Measurements from ENCODE around the gene PPP2R2C.

DNA sequence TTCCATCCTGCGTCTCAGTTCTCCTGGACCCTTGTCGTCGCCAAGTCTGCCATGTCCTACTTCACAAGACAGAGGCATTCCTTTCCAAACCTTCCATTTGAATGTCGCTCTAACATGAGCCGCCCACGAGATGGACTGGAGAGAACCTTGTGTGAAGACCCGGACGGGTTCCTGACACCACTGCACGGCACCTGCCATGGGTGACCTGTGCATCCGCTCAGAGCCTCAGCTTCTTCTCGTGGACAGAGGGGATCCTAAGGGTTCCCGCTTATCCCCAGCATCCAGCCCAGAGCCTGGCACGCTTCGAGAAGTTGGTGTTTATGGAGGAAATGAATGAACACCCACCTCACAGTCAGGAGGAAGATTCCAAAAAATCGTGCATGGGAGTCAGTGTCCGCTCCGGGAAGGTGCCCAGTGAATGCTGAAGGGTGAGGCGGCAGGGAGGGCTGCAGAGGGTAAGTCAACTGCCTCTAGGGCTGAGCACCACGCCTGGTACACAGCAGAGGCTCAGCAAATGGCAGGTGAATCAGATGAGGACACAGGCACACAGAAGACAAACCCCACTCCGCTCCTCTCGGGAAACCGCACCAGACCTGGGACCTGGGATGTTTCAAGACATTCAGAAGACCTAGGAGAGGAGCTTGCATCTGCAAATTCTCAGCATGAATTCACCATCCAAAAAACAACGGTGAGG, 150.2 kb downstream of the PPP2R2C start:
- TF ChIP-seq, protein P1, sequence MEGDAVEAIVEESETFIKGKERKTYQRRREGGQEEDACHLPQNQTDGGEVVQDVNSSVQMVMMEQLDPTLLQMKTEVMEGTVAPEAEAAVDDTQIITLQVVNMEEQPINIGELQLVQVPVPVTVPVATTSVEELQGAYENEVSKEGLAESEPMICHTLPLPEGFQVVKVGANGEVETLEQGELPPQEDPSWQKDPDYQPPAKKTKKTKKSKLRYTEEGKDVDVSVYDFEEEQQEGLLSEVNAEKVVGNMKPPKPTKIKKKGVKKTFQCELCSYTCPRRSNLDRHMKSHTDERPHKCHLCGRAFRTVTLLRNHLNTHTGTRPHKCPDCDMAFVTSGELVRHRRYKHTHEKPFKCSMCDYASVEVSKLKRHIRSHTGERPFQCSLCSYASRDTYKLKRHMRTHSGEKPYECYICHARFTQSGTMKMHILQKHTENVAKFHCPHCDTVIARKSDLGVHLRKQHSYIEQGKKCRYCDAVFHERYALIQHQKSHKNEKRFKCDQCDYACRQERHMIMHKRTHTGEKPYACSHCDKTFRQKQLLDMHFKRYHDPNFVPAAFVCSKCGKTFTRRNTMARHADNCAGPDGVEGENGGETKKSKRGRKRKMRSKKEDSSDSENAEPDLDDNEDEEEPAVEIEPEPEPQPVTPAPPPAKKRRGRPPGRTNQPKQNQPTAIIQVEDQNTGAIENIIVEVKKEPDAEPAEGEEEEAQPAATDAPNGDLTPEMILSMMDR (IDR thresholded peaks at IDR 0.05 in 2 of 3, conservative IDR thresholded peaks at IDR 0.05 in 1 of 3; ENCODE audit: insufficient read depth in 2 of 3, low read depth in 1 of 3, low read length in 3 of 3): no peak
- TF ChIP-seq HDAC1 (IDR thresholded peaks at IDR 0.05) (no peak), LCOR (CRISPR knock-in tag; IDR thresholded peaks at IDR 0.05) (no peak)
- TF ChIP-seq, protein P2, sequence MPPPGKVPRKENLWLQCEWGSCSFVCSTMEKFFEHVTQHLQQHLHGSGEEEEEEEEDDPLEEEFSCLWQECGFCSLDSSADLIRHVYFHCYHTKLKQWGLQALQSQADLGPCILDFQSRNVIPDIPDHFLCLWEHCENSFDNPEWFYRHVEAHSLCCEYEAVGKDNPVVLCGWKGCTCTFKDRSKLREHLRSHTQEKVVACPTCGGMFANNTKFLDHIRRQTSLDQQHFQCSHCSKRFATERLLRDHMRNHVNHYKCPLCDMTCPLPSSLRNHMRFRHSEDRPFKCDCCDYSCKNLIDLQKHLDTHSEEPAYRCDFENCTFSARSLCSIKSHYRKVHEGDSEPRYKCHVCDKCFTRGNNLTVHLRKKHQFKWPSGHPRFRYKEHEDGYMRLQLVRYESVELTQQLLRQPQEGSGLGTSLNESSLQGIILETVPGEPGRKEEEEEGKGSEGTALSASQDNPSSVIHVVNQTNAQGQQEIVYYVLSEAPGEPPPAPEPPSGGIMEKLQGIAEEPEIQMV (tag; conservative IDR thresholded peaks at IDR 0.05; ENCODE audit: low read depth): no peak
